C4-2B (cell line): ENCODE results near the gene DPPA3.
"Not testable (repeated sequence)": the region's sequence is repeated elsewhere in the genome, so short reads cannot be mapped to it uniquely, and the experiment has no call there.

Experiments
- CTCF ChIP-seq: fragments of 450-650 bp; conservative IDR thresholded peaks from 2 replicates; pipeline ENCODE4 v1.5.1; 2017; ENCODE audit warnings: mild to moderate bottlenecking
- ZFX ChIP-seq: fragments of 450-650 bp; IDR thresholded peaks from 2 replicates; pipeline ENCODE4 v1.6.1; 2017

- not testable (repeated sequence) for TF ChIP-seq CTCF, ZFX
Observed at GRCh38 chr12:7755668-7756067, 44.4 kb downstream of the DPPA3 start.
